GM18870 (cell line): Measurements from ENCODE around the gene ZEB2.

Source experiments
- ATAC-seq: cut with Tn5 transposase; IDR thresholded peaks from one replicate; pipeline ENCODE4 v1.9.1; 2021; ENCODE audit warnings: moderate library complexity; ENCODE audit not compliant: unreplicated experiment

The ZEB2 gene

GRCh38 chr2:144519934-144520731, at the start of gene ZEB2:
Gene ZEB2 (minus strand): TSS chr2:144520119. CDS start chr2:144517350, 2,769 bp downstream.
- no peak for ATAC-seq

DNA sequence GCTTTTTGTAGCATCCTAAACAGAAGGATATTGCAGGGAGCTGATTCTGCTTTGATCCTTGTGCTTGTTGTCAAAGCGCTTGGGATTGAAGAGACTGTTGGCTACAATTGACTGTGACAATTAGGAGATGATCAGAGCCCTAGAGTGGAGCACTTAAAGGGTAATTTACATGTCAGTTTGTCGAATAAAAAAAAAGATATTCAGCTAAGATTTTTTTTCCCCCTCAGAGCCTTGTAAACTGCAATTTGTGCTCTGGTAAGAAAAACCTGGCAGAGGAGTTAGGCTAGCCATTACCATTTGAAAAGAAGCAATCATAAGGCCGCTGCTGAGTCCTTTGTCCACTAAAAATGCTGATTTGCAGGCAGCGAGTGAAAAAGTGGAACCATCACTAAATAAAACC, 47.8 kb upstream of the ZEB2 start:
- no peak for ATAC-seq

GRCh38 chr2:144566448-144566847, 46.5 kb upstream of the ZEB2 start:
- no peak for ATAC-seq

DNA sequence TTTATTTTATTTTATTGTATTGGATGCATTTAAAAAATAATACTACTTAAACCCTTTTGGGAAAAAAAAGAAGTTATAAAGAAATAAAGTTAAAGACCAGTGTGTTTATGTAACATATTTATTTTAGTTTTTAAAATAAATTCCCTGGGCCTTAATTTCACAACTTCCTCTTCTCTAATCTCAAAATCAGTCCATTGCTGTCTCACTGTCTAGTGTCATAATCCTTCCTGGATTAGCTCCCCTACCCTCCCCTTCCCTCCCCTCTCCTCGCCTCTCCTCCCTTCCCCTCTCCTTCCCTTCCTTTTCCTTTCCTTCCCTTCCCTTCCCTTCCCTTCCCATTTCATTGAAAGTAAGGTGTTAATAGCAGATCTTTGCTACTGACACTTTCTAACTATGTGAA, 40.3 kb upstream of the ZEB2 start:
- no peak for ATAC-seq

- no peak for ATAC-seq
Observed at GRCh38 chr2:144559681-144560080, 39.8 kb upstream of the ZEB2 start.

DNA sequence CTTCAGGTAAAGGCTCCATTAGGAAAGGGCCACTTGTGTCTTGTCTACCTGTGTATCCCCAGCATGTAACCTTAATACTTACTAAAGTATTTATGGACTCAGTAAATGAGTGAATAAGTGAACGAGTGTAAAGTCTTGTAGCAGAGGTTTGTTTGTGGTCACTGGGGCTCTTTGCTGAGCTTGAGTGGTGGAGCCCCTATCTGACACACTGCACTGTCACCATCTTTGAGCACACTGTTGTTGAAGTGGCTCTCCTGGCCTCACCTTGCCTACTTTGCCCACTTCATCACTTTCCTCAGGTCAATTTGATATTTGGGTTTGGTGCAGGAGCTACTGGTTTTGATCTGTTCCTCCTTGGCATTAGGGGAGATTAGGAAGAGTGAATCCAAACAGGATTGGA, 39.3 kb upstream of the ZEB2 start:
- no peak for ATAC-seq

GRCh38 chr2:144554492-144555210, 34.7 kb upstream of the ZEB2 start:
- ATAC-seq: no peak

DNA sequence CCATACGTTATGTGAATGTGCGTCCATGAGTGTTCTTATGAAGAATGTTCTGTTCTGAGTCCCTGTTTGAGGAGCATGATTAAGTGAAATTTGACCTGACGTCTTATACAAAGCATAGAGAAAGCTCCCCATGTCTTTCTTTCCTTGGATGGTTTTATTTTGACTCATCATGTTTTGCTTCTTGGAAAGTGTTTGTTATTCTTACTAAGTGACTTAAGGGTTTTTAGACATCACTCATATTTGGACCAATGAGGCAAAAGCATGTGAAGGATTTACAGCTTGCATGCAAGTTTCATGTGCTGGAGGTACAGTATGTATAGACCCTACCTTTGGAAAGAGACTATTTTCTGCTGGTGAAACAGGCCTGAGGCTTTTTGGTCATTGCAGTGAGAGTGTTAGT, 33.5 kb upstream of the ZEB2 start:
- no peak for ATAC-seq

GRCh38 chr2:144552821-144553220, 32.9 kb upstream of the ZEB2 start:
- ATAC-seq: no peak

DNA sequence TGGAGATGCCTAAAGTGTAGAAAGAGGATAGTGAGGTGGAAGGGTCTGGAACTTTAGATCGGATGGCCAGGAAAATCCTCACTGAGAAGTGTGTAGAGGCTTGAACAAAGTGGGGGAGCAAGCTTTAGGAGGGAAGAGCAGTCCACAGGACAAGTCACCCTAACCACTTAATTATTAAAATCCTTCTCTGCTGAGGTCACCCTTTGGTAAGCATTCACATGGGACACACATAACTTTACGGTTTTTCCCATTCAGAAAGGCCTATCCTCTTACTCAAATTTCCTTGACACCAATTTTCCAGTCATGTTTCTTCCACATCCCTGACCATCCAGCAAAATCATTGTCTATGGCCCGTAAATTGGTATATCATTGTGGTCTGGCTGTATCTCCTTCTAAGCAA, 31.0 kb upstream of the ZEB2 start:
- ATAC-seq: no peak

- no peak for ATAC-seq
Observed at GRCh38 chr2:144550084-144550483, 30.2 kb upstream of the ZEB2 start.

DNA sequence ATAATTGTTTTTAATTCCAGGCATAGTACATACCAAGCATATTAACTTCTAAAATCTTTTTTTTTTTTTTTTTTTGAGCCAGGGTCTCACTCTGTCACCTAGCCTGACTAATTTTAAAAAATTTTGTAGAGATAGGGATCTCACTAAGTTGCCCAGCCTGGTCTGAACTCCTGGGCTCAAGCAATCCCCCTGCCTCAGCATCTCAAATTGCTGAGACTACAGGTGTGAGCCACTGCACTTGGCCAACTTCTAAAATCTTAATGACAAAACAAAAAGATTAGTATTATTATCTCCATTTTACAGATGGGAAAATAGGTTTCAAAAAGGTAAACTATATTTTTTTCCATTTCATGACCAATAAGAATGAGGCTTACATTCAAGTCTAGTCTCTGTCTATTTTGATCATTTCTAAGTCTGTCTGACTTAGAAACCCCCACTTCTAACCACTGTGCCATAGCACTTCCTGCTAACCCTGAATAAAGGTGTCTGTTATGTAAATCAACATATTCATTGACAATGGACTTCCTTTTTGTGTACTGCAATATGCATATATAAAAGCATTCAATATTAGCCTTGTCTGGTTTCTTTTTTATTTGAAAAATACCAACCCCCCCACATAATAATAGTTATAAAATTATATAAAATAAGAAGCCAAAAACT, 28.7 kb upstream of the ZEB2 start:
- peak; percentile 75 for ATAC-seq

- ATAC-seq: no peak
Observed at GRCh38 chr2:144548088-144548487, 28.2 kb upstream of the ZEB2 start.

- no peak for ATAC-seq
Observed at GRCh38 chr2:144547494-144547893, 27.6 kb upstream of the ZEB2 start.

DNA sequence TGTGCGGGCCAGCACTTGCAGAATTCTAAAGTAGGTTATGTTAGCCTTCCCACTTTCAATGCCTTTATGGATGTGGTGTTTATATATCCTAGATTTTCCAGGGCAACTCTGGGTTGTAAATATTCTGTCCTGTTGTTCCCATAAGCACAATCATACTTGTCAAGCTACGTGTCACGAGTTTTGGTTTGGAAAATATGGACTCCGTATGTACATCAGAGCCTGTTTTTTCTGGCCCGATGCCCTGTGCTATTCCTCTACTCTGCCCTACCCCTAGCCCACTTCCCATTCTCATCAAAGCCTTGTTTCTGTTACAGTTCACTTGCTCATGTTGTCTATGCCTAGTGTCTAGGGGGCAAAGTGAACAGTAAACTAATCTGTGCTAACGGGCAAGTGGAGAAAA, 27.0 kb upstream of the ZEB2 start:
- no peak for ATAC-seq

DNA sequence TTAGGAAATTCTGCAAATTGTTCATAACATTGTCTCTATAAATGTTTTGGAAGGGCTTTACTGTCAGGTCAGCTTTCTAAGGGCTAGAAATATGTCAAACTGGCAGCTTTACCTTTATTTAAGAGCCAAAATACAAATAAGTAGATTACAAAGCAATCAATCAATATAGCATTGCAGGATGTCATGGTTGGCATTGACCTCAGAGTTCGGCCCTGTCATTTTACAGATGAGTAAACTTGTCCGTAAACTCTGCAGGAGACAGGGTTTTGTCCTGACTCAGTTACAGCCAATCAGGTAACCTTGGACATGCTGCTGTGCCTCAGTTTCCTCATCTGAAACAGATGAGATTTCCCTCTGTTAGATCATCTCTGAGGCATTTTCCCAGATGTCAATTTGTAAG, 25.9 kb upstream of the ZEB2 start:
- no peak for ATAC-seq

DNA sequence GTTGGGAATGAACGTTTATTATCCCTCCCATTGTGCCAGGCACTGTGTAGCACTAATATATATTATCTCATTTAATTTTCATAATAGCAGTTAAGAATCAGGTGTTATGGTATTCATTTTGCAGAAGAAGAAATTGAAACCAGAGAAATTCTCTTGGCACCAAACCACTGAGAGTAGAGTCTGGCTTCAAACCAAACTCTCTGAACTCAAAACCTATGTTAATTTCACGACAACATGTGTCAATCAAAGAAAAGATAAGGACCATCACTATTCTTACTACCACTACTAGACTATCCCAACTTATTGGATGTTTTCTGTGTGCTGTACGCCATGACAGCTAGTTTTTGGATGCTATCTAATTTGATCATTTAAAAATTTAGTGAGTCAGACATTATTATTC, 24.1 kb upstream of the ZEB2 start:
- ATAC-seq: no peak

DNA sequence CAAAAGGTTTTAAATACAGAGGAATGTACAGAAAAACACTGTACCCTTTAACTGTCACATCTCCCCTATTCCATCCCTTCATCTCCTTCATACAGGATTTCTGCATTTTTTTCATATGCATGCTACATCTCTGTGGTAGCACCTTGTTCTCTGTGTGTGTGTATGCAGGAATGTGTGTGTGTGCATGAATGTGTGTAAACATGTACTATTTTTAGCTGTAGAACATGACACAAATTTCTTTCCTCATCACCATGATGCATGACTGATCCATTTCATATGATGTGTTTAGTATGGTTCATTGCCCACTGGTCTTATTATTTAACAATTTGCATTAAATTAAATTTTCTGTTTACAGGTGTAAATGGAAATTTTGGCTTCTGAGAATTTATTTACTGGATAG, 21.5 kb upstream of the ZEB2 start:
- ATAC-seq: no peak

DNA sequence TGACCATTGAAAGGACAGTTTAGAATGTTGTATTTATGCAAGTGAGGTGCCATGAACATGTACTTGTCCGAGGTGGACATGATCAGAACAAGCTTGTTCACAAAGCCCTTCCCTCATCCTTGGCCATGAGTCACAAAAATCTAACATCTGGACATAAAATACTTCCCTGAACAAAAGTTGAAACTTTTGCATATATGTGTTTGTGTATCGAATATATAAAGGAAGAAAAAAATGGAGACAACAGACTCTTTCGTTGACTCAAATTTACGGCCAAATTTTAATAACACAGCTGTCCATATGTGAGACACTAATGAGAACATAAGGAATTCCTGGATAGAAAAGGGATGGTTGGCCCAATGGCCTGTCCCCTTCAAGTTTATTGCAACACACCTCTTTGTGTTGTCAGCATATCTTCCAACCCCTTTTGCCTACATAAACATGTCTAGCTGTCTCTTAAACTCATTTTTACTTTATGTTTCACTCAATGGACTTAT, 19.4 kb upstream of the ZEB2 start:
- no peak for ATAC-seq

- ATAC-seq: no peak
Observed at GRCh38 chr2:144535300-144535699, 15.4 kb upstream of the ZEB2 start.

- ATAC-seq: no peak
Observed at GRCh38 chr2:144533221-144533620, 13.3 kb upstream of the ZEB2 start.

DNA sequence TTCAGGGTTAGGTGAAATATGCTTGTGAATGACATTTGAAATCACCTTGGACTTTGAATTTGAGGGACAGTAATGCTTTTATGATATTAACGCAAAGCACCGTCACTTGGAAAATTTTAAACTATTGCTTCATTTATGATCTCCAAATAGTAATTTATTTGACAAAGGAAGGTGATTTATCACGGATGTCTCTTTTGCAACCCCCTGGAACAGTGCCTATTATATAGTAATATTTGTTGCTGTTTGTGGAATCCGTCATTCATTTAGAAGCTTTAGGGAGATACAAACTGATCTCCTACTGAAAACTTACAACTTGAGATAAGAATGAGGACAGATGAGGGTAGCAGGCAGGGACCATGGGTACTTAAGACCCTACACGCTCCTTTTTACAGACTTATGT, 10.7 kb upstream of the ZEB2 start:
- no peak for ATAC-seq
